Esophagus muscularis mucosa (tissue), 4 donors: Measurements from ENCODE around the gene SEC16A. TPM values are rescaled to one million over a fixed set of nuclear protein-coding genes. Genes with fewer than 3 reads are reported as not detected.

Experiments used
- DNase-seq: peaks from one replicate; pipeline ENCODE4 v3.0.0-alpha.2; 2017; ENCODE audit errors: extremely low spot score
- H3K27ac ChIP-seq, 4 donors: fragments of 200-600 bp; sonication (generic); replicated peaks in 1 of 4; 1 replicate in 3 of 4; 2 replicates in 1 of 4; pipeline ENCODE4 v1.5.1; 2016 to 2019; ENCODE audit warnings: mild to moderate bottlenecking in 1 of 4
- H3K27me3 ChIP-seq, 4 donors: fragments of 200-600 bp; sonication (generic); one replicate each; pipeline versions ENCODE4 v1.5.1 to v1.6.0; 2016 to 2019
- H3K36me3 ChIP-seq, 4 donors: fragments of 200-600 bp; sonication (generic); one replicate each; pipeline ENCODE4 v1.5.1; 2016 to 2019
- H3K4me1 ChIP-seq, 4 donors: fragments of 200-600 bp; sonication (generic); one replicate each; pipeline ENCODE4 v1.5.1; 2016 to 2019
- H3K4me3 ChIP-seq, 4 donors: fragments of 200-600 bp; sonication (generic); 1 replicate in 2 of 4; 2 replicates in 2 of 4; pipeline ENCODE4 v1.5.1; 2016 to 2019; ENCODE audit warnings: mild to moderate bottlenecking in 4 of 4, moderate library complexity in 1 of 4
- H3K9me3 ChIP-seq, 4 donors: fragments of 200-600 bp; sonication (generic); 1 replicate in 3 of 4; 2 replicates in 1 of 4; pipeline ENCODE4 v1.5.1; 2016 to 2019
- EP300 ChIP-seq: sonication (generic); formaldehyde crosslinking; IDR thresholded peaks from one replicate; pipeline ENCODE4 v1.6.1; 2017; ENCODE audit warnings: antibody characterized with exemption
- POLR2A ChIP-seq: fragments of 450-650 bp; IDR thresholded peaks from one replicate; pipeline ENCODE4 v1.6.1; 2017; ENCODE audit warnings: antibody characterized with exemption, moderate library complexity, mild to moderate bottlenecking, low read depth
- POLR2AphosphoS5 ChIP-seq, 2 donors: sonication (generic); formaldehyde crosslinking; IDR thresholded peaks; one replicate each; pipeline ENCODE4 v1.6.1; 2017; ENCODE audit warnings: antibody characterized with exemption in 2 of 2
- WGBS: methylation state at CpG from one replicate; pipeline ENCODE4 v1.1.5; 2018; 5-methylcytosine and 5-hydroxymethylcytosine counted together
- intact Hi-C: fragments of 100-400 bp; cut with DNase I; formaldehyde crosslinking; loops from one replicate; pipeline ENCODE4 v1.15.1; 2023
- total RNA-seq, 4 donors: library from RNA; depleted of rRNA; stranded (reverse); fragments of >200 nt; gene quantifications; one replicate each; pipeline versions ENCODE4 v1.1.0 to v1.2.1, GENCODE V29; 2016
- TF ChIP-seq, protein P1 (sequence below), 3 experiments: fragments of 200-600 bp in 2 of 3; fragments of 450-650 bp in 1 of 3; sonication (generic) in 2 of 3; IDR thresholded peaks; one replicate each; pipeline ENCODE4 v1.5.1; 2017 to 2019; ENCODE audit warnings: antibody characterized with exemption in 3 of 3, mild to moderate bottlenecking in 2 of 3, moderate library complexity in 1 of 3

SEC16A gene
- total RNA-seq, 4 donors from 2014 or later = 43.2 to 62.3 (median 51.3) TPM

DNA sequence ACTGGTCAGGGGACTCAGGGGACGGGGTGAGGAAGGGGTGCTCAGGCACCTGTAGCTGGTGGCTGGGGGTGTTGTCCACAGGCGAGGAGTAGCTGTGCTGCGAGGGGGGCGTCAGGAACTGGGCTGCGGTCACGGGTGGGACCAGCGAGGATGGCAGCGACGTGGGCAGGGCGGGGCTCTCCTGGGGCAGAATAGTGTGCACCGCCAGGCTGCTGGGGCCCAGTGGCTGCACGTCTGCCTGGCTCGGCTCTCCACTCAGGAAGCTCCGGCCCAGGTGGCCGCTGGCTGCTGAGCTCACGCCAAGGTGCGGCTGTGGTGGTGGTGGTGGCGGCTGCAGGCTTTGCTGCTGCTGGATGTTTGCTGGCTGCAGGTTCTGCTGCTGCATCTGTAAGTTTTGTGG lies 13.3 kb upstream of the SEC16A start:
- intact Hi-C loops = no loop called here
- H3K36me3 ChIP-seq = peaks cover 55 to 68% (median 66%) of the 10 kb centered on the region in 4 donors
- no peak overlapping the region for H3K27ac ChIP-seq
- peaks cover 14 to 30% (median 23%) of the 10 kb centered on the region in 4 donors for H3K4me1 ChIP-seq
- 74% methylated on average over 8 of the region's 18 CpGs for WGBS
- no peak overlapping the region for H3K4me3 ChIP-seq
- TF ChIP-seq, protein P1, sequence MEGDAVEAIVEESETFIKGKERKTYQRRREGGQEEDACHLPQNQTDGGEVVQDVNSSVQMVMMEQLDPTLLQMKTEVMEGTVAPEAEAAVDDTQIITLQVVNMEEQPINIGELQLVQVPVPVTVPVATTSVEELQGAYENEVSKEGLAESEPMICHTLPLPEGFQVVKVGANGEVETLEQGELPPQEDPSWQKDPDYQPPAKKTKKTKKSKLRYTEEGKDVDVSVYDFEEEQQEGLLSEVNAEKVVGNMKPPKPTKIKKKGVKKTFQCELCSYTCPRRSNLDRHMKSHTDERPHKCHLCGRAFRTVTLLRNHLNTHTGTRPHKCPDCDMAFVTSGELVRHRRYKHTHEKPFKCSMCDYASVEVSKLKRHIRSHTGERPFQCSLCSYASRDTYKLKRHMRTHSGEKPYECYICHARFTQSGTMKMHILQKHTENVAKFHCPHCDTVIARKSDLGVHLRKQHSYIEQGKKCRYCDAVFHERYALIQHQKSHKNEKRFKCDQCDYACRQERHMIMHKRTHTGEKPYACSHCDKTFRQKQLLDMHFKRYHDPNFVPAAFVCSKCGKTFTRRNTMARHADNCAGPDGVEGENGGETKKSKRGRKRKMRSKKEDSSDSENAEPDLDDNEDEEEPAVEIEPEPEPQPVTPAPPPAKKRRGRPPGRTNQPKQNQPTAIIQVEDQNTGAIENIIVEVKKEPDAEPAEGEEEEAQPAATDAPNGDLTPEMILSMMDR (IDR thresholded peaks at IDR 0.05) = no peak
- TF ChIP-seq POLR2AphosphoS5 (IDR thresholded peaks at IDR 0.05) = no peak
- no peak for TF ChIP-seq EP300
- TF ChIP-seq POLR2A = no peak
- DNase-seq = no peak
- H3K9me3 ChIP-seq = no peaks in the 10 kb centered on the region
- H3K27me3 ChIP-seq = no peaks in the 10 kb centered on the region

DNA sequence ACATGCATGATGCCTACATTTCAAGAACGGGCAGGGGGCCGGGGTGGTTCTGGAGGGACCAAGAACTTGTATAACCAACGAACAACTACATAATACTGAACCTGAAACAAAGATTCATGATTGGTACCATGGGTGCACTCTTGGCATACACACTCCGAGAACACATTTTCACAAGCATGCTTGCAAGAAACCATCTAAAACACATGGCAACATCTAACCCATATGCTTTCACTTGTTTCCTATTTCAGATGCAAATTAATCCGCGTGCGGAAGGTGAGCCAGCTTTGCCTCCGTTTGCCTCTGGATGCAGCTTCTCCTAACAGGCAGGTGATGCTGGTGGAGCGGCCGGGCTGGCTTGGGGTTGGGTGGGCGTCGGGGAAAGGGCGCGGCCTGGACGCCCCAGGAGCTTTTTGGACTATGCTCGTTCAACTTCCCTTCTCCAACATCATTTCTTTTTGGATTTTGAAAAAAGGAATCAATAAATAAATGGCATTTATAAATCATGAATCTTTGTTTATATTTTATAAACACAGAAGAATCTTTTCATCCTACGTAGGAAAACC lies 12.5 kb upstream of the SEC16A start:
- H3K27me3 ChIP-seq = no peaks in the 10 kb centered on the region
- no peak for TF ChIP-seq EP300
- no peak for TF ChIP-seq POLR2A
- TF ChIP-seq, protein P1 (IDR thresholded peaks at IDR 0.05) = no peak
- TF ChIP-seq POLR2AphosphoS5 (IDR thresholded peaks at IDR 0.05) = no peak
- 81% methylated on average over 17 of the region's 17 CpGs for whole genome bisulfite sequencing
- no peak overlapping the region for H3K4me3 ChIP-seq
- peaks cover 46 to 59% (median 57%) of the 10 kb centered on the region in 4 donors for H3K36me3 ChIP-seq
- no peak overlapping the region for H3K27ac ChIP-seq
- intact Hi-C loops = no loop called here
- H3K4me1 ChIP-seq = peaks cover 14 to 30% (median 23%) of the 10 kb centered on the region in 4 donors
- H3K9me3 ChIP-seq = no peaks in the 10 kb centered on the region
- DNase-seq = no peak

DNA sequence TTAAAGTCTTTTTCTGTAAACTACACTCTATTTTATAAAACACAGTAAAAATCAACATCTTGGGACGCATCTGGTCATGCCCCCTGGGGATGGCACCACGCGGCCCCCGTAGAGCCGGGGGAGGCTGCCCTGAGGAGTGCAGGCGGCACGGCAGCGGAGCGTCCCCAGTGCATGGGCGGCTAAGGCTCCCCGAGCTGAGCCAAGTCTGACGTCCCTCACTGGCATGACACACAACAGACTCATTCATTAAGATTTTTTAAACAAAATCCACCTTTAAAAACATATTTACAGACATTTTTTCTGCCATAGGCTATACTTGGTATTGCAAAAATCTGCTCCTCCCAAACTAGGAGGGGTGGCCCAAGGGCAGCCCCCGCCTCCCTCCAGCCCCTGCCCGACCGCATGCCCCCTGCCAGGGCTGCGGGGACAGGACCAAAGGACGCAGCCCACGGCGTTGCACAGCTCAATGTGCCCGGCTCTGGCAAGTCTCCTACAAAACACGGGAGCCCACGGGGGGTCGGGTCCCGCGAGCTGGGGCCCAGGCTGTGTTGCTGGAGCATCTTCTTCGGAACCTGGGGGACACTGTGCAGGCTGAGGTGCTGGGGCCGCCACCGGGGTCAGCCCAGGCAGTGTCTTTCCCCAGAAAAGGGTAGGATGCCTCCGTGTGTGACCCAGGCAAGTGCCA lies 11.8 kb upstream of the SEC16A start:
- DNase-seq = no peak
- 69% methylated on average over 29 of the region's 29 CpGs for WGBS
- no peak overlapping the region for H3K4me3 ChIP-seq
- peak overlapping the region in 2 of 4 donors; percentile 3 to 13 for H3K27ac ChIP-seq
- H3K9me3 ChIP-seq = no peaks in the 10 kb centered on the region
- no peaks in the 10 kb centered on the region for H3K27me3 ChIP-seq
- H3K36me3 ChIP-seq = peaks cover 40 to 53% (median 51%) of the 10 kb centered on the region in 4 donors
- intact Hi-C loops = no loop called here
- peaks cover 14 to 30% (median 23%) of the 10 kb centered on the region in 4 donors for H3K4me1 ChIP-seq
- TF ChIP-seq POLR2A (no peak), POLR2AphosphoS5 (IDR thresholded peaks at IDR 0.05) (no peak), EP300 (no peak)
- TF ChIP-seq, protein P1 (IDR thresholded peaks at IDR 0.05) = no peak

DNA sequence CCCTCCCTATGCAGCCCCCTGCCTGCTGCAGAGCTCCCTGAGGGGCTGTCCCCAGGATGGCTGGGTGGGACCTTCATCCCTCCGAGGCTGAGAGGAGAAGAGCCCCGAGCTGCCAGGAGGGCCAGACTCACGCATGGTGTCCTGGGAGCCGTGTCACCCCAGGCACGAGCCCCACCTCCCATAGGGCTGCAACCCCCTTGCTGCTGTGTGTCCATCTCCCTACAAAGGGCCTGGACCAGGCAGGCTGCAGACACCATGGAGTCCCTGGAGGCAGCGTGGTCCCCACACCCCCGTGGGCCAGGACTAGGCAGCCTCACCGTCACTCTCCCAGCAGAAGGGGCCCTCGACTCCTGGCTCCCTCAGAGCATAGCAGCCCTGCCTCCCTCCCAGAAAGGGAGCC lies 11.2 kb upstream of the SEC16A start:
- Histone ChIP-seq H3K36me3 (peaks cover 33 to 46% (median 44%) of the 10 kb centered on the region in 4 donors), H3K4me1 (peaks cover 14 to 30% (median 23%) of the 10 kb centered on the region in 4 donors), H3K27ac (peak overlapping the region in 2 of 4 donors; percentile 3 to 11), H3K27me3 (no peaks in the 10 kb centered on the region), H3K4me3 (no peak overlapping the region), H3K9me3 (no peaks in the 10 kb centered on the region)
- TF ChIP-seq POLR2A (no peak), EP300 (no peak), POLR2AphosphoS5 (IDR thresholded peaks at IDR 0.05) (no peak)
- TF ChIP-seq, protein P1 (IDR thresholded peaks at IDR 0.05) = no peak
- intact Hi-C loops = no loop called here
- no peak for DNase-seq
- 46% methylated on average over 4 of the region's 9 CpGs for WGBS
